GM18499 (cell line): Measurements from ENCODE around the gene THSD4.

Source experiments
- ATAC-seq: cut with Tn5 transposase; IDR thresholded peaks from one replicate; pipeline ENCODE4 v1.9.1; 2021; ENCODE audit warnings: moderate number of reproducible peaks; ENCODE audit not compliant: insufficient read depth, unreplicated experiment

Gene THSD4

GRCh38 chr15:71746719-71747118 is 631.4 kb downstream of the THSD4 start:
- ATAC-seq, result no peak

DNA sequence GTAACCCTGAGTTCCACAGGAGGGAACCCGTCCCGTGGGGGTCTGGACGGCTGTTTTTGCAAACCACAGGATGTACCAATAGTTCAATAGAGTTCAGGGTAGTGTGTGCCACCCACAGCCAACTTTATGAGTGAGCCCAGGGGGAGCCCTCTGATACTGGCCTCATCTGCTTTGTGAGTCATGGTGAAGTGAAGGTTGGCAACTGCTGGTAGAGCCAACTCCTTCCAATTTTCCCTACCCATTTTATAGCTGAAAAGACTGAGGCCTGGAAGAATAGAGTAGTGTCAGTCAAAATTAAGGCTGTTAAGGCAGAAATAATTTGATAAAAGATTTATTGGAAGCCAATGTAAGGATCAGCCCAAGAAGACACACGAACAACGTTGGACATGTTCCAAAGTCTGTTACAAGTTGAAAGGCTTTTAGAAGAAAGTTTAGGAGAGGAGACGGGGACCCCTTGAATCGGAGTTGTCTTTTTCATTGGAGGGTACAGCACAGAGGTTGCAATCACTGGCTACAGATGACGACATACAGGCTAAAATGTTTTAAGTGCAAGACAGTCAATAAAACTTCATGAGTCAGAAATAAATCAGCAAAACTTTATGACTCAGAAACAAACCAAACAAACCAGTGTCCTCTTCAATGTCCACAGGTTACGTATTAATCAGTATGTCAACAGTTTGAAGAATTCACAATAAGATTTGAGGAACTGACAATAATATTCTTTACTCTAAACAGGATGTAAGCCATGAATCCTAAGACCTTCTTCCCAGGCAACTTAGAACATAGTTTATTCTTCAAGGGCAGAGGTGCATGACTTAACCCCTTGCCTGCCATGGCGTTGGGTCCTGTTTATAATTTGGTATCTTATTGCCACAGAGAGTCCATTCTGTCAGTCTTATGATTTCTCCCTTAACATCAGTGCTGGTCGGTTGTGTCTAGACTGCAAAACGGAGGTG is 632.1 kb downstream of the THSD4 start:
- no peak for ATAC-seq

DNA sequence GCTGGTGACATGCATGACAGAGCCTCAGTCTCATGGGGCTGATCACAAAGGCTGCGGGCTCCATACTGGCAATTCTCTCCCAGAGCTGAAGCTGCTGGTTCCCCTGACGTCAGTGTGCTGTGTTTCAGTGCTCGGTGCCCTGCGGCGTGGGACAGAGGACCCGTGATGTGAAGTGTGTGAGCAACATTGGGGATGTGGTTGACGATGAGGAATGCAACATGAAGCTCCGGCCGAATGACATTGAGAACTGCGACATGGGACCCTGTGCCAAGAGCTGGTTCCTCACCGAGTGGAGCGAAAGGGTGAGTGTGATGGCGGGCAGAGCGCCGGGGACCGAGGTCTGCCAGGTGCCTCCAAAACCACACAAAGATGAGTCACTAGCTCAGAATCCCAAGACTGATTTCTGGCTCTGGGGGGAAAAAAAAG is 633.0 kb downstream of the THSD4 start:
- ATAC-seq, result no peak

DNA sequence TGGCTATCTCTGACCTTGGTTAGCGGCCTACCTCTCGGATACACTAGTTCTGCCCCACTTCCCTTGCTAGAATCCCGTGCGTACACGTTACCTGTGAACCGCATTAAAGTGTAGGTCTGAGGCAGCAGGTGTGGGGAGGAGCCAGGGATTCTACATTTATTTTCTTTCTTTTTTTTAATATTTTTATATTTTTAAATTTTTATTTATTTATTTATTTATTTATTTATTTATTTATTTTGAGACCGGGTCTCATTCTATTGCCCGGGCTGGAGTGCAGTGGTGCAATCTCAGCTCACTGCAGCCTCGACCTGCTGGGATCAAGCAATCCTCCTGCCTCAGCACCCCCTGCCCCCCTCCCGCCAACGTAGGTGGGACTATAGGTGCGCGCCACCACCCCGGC is 634.2 kb downstream of the THSD4 start:
- ATAC-seq, result no peak

GRCh38 chr15:71752128-71752527 is 636.9 kb downstream of the THSD4 start:
- ATAC-seq, result no peak

- ATAC-seq, result no peak
These were observed 637.5 kb downstream of the THSD4 start for GRCh38 chr15:71752604-71753289.

GRCh38 chr15:71753346-71753745 is 638.1 kb downstream of the THSD4 start:
- no peak for ATAC-seq

DNA sequence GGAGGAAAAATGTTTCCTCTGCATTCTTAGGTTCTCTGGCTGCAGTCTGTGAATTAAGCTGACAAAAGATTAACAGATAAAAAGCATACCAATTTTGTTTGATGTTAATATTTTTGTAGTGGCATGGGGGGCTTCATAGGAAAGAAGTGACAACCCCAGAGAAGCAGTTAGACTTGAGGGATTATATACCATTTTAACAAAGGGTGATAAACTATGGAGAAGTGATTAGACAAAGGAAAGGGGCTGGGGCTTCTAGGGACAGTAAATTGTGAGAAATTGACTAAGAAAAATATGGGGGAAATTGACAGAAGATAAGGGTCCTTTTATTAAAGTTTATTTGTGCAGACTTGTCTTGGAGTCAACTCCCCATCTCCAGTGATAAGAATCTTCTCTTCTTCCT is 639.4 kb downstream of the THSD4 start:
- ATAC-seq, result no peak

GRCh38 chr15:71755092-71755970 is 640.1 kb downstream of the THSD4 start:
- ATAC-seq, result no peak

DNA sequence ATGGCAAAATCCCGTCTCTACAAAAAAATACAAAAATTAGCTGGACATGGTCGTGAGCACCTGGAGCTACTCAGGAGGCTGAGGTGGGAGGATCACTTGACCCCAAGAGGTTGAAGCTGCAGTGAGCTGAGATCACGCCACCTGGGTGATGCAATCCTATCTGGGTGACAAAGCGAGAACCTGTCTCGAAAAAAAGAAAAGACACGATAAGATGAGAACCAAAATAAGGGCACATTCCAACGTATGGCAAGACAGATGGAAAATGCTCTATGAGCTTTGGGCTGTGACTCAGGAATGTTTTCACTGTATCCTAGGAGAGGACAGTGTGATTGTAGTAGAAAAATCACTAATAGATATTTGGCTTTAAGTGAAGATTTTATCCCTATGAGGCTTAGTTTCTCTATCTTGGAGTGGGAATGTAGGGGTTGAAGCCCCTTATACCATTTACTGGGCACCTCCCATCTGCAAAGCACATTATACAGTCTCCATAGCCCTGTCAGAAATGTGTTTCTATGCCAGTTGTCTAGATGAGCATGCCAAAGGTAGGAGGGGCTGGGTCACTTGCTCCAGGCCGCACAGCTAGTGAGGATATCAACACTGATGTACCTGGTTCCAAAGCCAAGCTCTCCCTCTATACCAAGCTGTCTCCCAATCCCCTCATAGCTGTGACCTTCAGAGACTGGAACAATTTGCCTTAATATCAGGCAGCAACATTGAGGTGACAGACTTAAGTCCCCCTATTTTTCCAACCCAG is 641.5 kb downstream of the THSD4 start:
- ATAC-seq, result no peak

GRCh38 chr15:71757741-71758530 is 642.7 kb downstream of the THSD4 start:
- no peak for ATAC-seq

- no peak for ATAC-seq
These were observed 643.4 kb downstream of the THSD4 start for GRCh38 chr15:71758711-71759110.

DNA sequence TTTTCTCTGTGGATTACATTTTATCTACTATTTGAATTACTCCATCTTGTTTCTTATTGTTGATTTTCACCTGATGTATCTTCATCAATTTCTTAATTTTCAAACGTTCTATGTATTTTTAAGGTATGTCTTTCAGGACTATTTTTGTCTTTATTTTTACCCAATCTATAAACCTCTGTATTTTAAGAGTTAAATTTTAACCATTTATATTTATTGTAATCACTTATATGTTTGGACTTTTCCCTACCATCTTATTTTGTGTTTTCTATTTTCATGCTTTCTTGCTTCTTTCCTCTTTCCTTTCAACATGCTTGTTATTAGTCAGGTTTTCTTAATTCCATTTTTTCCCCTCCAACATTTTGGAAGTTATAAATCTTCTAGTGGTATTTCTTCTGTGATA is 645.6 kb downstream of the THSD4 start:
- ATAC-seq, result no peak

DNA sequence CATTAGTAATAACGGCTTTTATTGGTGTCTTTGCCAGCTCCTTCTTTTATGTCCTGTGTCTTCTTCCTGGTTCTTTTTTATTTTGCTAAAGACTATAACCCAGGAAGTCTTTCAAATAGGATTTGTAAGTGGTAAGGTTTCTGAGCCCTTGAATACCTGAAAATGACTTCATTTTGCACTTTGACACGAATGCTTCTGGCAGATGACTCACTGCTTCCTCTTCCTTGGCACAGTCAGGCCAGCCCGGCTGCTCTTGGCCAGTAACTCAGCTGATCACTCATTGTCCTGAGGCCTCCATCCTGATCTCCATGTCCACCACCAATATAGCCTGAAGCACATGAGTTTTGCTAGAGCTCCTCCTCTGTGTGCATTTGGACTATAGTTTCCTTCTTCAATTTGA is 646.4 kb downstream of the THSD4 start:
- no peak for ATAC-seq

DNA sequence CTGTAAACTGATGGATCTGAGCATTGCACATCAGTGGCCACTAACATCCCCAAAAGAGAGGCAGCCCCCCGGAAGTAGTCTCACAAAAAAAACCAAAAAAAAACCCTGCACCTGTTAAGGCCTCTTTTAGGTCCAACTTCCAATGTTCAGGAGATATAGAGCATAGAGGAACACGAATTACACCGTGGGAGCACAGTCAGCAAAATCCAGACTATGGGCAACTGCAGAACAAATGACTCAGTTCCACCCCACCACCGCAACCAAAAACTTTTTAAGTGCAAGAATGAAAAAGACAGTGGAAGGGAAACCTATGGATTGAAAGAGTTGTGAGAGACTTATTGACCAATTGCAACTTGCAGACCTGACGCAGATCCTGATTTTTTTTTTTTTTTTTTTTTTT is 652.9 kb downstream of the THSD4 start:
- no peak for ATAC-seq

DNA sequence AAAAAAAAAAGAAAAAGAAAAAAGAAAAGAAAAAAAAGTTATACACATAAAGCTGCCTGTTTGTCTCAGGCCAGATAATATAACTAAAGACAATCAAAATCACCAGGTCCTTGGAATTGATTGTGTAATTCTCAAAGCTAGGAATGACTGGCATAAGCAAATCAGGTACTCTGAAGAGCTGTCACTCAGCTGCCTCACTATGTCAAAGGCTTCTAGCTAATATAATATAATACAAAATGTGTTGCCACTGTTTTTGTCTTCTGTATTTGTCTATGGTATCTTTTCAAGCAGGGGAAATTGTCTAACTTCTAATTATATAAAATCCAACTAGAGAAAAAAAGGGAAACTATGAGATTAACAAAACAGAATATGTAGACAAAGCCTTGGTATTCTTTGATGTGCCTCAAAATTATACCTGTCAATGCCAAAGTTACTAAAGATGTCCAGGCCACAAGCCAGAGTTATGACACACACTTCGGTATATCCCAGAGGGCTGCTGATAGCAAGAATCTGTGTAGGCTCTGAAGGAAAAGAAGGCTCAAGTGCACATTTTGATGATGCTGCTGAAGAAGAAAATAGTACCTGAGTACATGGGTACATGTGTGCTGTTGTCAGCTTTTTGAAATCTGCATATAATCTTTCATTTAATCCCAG is 658.1 kb downstream of the THSD4 start:
- no peak for ATAC-seq

- ATAC-seq, result no peak
These were observed 660.6 kb downstream of the THSD4 start for GRCh38 chr15:71775856-71776255.

DNA sequence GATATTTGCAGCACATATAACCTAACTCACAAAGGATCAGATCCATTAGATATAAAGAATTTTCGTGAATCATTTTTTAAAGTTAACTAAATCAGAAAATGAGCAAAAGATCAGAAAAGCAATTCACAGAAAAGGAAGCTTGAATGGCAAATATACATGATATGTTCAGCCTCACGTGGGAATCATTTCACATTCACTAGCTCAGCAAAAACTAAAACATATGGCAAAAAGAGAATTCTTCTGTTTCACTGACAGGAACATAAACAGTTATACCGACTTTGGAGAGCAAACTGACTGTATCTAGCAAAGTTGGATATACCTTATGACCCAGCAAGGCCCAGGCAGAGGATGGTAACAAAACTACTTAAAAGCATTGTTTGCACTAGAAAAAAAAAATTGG is 661.0 kb downstream of the THSD4 start:
- ATAC-seq, result no peak
